PC-3 (cell line): ENCODE data around the gene WBP4. TPM values are rescaled to one million over a fixed set of nuclear protein-coding genes. Genes with fewer than 3 reads are reported as not detected.
A peak's percentile ranks its signal among the peaks of the same experiment; 100 is the strongest.
"Not testable (repeated sequence)": the region's sequence is repeated elsewhere in the genome, so short reads cannot be mapped to it uniquely, and the experiment has no call there.

ENCODE experiments used
- ATAC-seq: fragments of 200-7000 bp; cut with Tn5 transposase; 2 replicates; pipeline ENCODE4 v1.9.1; 2020; ENCODE audit warnings: mild to moderate bottlenecking, moderate library complexity
- BruUV-seq: library from RNA; stranded (reverse); fragments of 400-500 nt; replicated peaks from 2 replicates; lab custom pipeline; 2021; lab: Mats Ljungman, UMichigan
- CTCF ChIA-PET: fragments of 300-600 bp; sonication (Branson Sonifier 250); formaldehyde crosslinking; loops from one replicate; lab custom pipeline; 2022; ENCODE audit warnings: antibody characterized with exemption; lab: Charles Lee
- POLR2A ChIA-PET: fragments of 300-600 bp; sonication (Branson Sonifier 250); formaldehyde crosslinking; loops from one replicate; lab custom pipeline; 2022; ENCODE audit warnings: antibody characterized with exemption; ENCODE audit not compliant: unreplicated experiment; lab: Charles Lee
- DNase-seq: peaks from one replicate; pipeline ENCODE4 v3.0.0-alpha.2; 2015
- H2AFZ ChIP-seq: fragments of 300-600 bp; sonication (generic); 2 replicates; pipeline ENCODE4 v1.6.0; 2016; ENCODE audit warnings: antibody characterized with exemption, low read length
- H3F3A ChIP-seq: fragments of 300-600 bp; sonication (generic); one replicate; pipeline ENCODE4 v1.6.0; 2017; ENCODE audit warnings: antibody characterized with exemption, low read length, control low read depth, mild to moderate bottlenecking; ENCODE audit not compliant: unreplicated experiment
- H3K27ac ChIP-seq: fragments of 300-600 bp; sonication (generic); 2 replicates; pipeline ENCODE4 v1.5.1; 2016; ENCODE audit warnings: mild to moderate bottlenecking, low read length
- H3K27me3 ChIP-seq: fragments of 300-600 bp; sonication (generic); 2 replicates; pipeline ENCODE4 v1.6.1; 2016; ENCODE audit warnings: low read length, mixed read lengths
- H3K36me3 ChIP-seq: fragments of 300-600 bp; sonication (generic); 2 replicates; pipeline ENCODE4 v1.6.1; 2016; ENCODE audit warnings: low read depth, mixed run types, low read length, mixed read lengths
- H3K4me1 ChIP-seq: fragments of 300-600 bp; sonication (generic); 2 replicates; pipeline ENCODE4 v1.5.1; 2016; ENCODE audit warnings: low read length; ENCODE audit not compliant: insufficient read depth
- H3K4me2 ChIP-seq: fragments of 300-600 bp; sonication (generic); 2 replicates; pipeline ENCODE4 v1.6.0; 2016; ENCODE audit warnings: low read length
- H3K4me3 ChIP-seq: fragments of 300-600 bp; sonication (generic); 2 replicates; pipeline ENCODE4 v1.5.1; 2016; ENCODE audit warnings: mild to moderate bottlenecking, low read length, mixed read lengths
- H3K79me2 ChIP-seq: fragments of 300-600 bp; sonication (generic); 2 replicates; pipeline ENCODE4 v1.6.1; 2017; ENCODE audit warnings: low read length, mixed read lengths
- H3K9ac ChIP-seq: fragments of 300-600 bp; sonication (generic); 2 replicates; pipeline ENCODE4 v1.6.0; 2016; ENCODE audit warnings: mild to moderate bottlenecking, low read length
- H3K9me2 ChIP-seq: fragments of 300-600 bp; sonication (generic); replicated peaks from 2 replicates; pipeline ENCODE4 v1.6.1; 2016; ENCODE audit warnings: mixed run types, low read length, mixed read lengths
- H3K9me3 ChIP-seq: fragments of 300-600 bp; sonication (generic); 2 replicates; pipeline ENCODE4 v1.6.1; 2016; ENCODE audit warnings: low read length, mixed read lengths
- H4K20me1 ChIP-seq: fragments of 300-600 bp; sonication (generic); 2 replicates; pipeline ENCODE4 v1.6.1; 2016; ENCODE audit warnings: low read length, mixed read lengths
- EZH2 ChIP-seq: fragments of 300-600 bp; sonication (generic); IDR thresholded peaks from one replicate; pipeline ENCODE4 v1.6.1; 2017; ENCODE audit warnings: antibody characterized with exemption, mild to moderate bottlenecking, low read length; ENCODE audit not compliant: unreplicated experiment
- EZH2phosphoT487 ChIP-seq: fragments of 300-600 bp; sonication (generic); IDR thresholded peaks from 2 replicates; pipeline ENCODE4 v1.6.1; 2018; ENCODE audit warnings: mild to moderate bottlenecking, antibody characterized with exemption, low read length, borderline replicate concordance
- intact Hi-C: fragments of 100-400 bp; cut with micrococcal nuclease; formaldehyde crosslinking; loops from 2 replicates; pipeline ENCODE4 v1.9.0; 2023
- total RNA-seq: library from RNA; depleted of rRNA; stranded (reverse); fragments of >200 nt; gene quantifications from 2 replicates; pipeline ENCODE4 v1.2.3, GENCODE V29; 2014
- TF ChIP-seq, protein P1 (sequence below): fragments of 300-600 bp; sonication (generic); conservative IDR thresholded peaks from 2 replicates; pipeline ENCODE4 v1.5.1; 2017; ENCODE audit warnings: antibody characterized with exemption, low read depth, mild to moderate bottlenecking, low read length

Gene WBP4
- total RNA-seq, 1 experiment from 2014 or later: 7.3 TPM

GRCh38 chr13:41085961-41086585 lies 24.8 kb downstream of the WBP4 start:
- BruUV-seq: TSS peak; percentile 20
- Histone ChIP-seq H4K20me1 (no peaks in the 10 kb centered on the region), H3K4me2 (no peak overlapping the region), H3K4me1 (no peaks in the 10 kb centered on the region), H3K9me3 (no peaks in the 10 kb centered on the region), H3K4me3 (no peak overlapping the region), H3F3A (no peaks in the 10 kb centered on the region), H2AFZ (no peak overlapping the region), H3K27ac (no peak overlapping the region), H3K36me3 (no peaks in the 10 kb centered on the region; the same call in 1 of the 2 replicates), H3K9ac (no peak overlapping the region), H3K9me2 (no peaks in the 10 kb centered on the region), H3K79me2 (no peaks in the 10 kb centered on the region), H3K27me3 (no peaks in the 10 kb centered on the region)
- DNase-seq (no peak), ATAC-seq (no peak)
- intact Hi-C loops: no loop called here
- ChIA-PET CTCF (no interaction called here), POLR2A (no interaction called here)
- TF ChIP-seq EZH2phosphoT487 (no peak), EZH2 (no peak)
- TF ChIP-seq, protein P1, sequence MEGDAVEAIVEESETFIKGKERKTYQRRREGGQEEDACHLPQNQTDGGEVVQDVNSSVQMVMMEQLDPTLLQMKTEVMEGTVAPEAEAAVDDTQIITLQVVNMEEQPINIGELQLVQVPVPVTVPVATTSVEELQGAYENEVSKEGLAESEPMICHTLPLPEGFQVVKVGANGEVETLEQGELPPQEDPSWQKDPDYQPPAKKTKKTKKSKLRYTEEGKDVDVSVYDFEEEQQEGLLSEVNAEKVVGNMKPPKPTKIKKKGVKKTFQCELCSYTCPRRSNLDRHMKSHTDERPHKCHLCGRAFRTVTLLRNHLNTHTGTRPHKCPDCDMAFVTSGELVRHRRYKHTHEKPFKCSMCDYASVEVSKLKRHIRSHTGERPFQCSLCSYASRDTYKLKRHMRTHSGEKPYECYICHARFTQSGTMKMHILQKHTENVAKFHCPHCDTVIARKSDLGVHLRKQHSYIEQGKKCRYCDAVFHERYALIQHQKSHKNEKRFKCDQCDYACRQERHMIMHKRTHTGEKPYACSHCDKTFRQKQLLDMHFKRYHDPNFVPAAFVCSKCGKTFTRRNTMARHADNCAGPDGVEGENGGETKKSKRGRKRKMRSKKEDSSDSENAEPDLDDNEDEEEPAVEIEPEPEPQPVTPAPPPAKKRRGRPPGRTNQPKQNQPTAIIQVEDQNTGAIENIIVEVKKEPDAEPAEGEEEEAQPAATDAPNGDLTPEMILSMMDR: no peak

- ATAC-seq, H3K36me3 ChIP-seq, H3K4me2 ChIP-seq, H3F3A ChIP-seq, intact Hi-C loops, H3K79me2 ChIP-seq, H3K9me3 ChIP-seq, CTCF ChIA-PET, H2AFZ ChIP-seq, POLR2A ChIA-PET, H3K27me3 ChIP-seq, H3K27ac ChIP-seq, H4K20me1 ChIP-seq, BruUV-seq, H3K9me2 ChIP-seq, H3K4me1 ChIP-seq, H3K9ac ChIP-seq, DNase-seq, H3K4me3 ChIP-seq: not testable (repeated sequence)
Measured at GRCh38 chr13:41095681-41096080, 34.4 kb downstream of the WBP4 start.

DNA sequence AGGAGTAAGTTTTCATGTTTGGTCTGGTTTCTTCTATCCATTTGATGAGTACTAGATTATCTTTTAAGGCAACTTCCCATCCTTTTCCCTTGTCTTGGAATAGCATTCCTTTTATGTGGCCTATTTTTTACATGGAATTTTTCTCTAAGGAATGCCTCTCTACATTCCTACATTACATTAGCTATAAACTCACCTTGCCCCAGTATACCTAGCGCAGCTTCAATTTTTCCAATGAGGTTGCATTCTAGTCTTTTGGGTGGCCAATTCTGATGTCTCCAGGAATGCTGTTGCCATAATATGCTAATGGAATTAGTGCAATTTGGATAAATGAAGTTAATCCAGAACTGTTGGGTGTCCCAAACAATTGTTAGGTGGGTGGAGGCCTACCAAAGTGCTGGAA lies 37.5 kb downstream of the WBP4 start:
- DNase-seq: no peak
- Histone ChIP-seq H3K36me3 (no peaks in the 10 kb centered on the region), H3K27ac (no peak overlapping the region), H4K20me1 (no peaks in the 10 kb centered on the region), H3K79me2 (no peaks in the 10 kb centered on the region), H3K4me1 (no peaks in the 10 kb centered on the region), H3K9me2 (no peaks in the 10 kb centered on the region), H3K4me2 (no peak overlapping the region), H3F3A (no peaks in the 10 kb centered on the region), H3K4me3 (no peak overlapping the region), H3K9me3 (no peaks in the 10 kb centered on the region), H2AFZ (no peak overlapping the region), H3K27me3 (no peaks in the 10 kb centered on the region), H3K9ac (no peak overlapping the region)
- ChIA-PET POLR2A (no interaction called here), CTCF (no interaction called here)
- intact Hi-C loops: no loop called here
- no TSS peak for BruUV-seq
- ATAC-seq: no peak
- TF ChIP-seq EZH2 (no peak), EZH2phosphoT487 (no peak)
- TF ChIP-seq, protein P1: no peak
